K562 (cell line): Measurements from ENCODE around the gene MYO9A. TPM values are rescaled to one million over a fixed set of nuclear protein-coding genes. Genes with fewer than 3 reads are reported as not detected.

Source experiments
- ATAC-seq: fragments of 200-7000 bp; cut with Tn5 transposase; 3 replicates; pipeline ENCODE4 v1.9.1; 2020; ENCODE audit warnings: moderate library complexity
- BruUV-seq: library from RNA; stranded (reverse); fragments of 400-500 nt; replicated peaks from 2 replicates; lab custom pipeline; 2021; lab: Mats Ljungman, UMichigan
- CTCF ChIA-PET: fragments of 300-600 bp; formaldehyde crosslinking; extraction: SDS; loops from one replicate; lab custom pipeline; 2021; ENCODE audit warnings: low intra/inter-chr PET ratio; lab: Yijun Ruan, JAX
- POLR2A ChIA-PET: fragments of 300-600, 350-650 bp; sonication (Branson Sonifier 250); formaldehyde crosslinking; extraction: SDS; loops from one replicate; lab custom pipeline; 2021; ENCODE audit warnings: antibody characterized with exemption, inconsistent platforms; lab: Yijun Ruan, JAX
- DNase-seq, 4 experiments: peaks; one replicate each; pipeline versions ENCODE4 v3.0.0 to v3.0.0-alpha.2; 2011 to 2018; ENCODE audit warnings: low spot score in 3 of 4, mixed read lengths in 3 of 4; ENCODE audit errors: extremely low read depth in 1 of 4
- FAIRE-seq: peaks from 2 replicates; lab custom pipeline; 2011; peaks lifted over from hg19 to GRCh38; lab: Jason Lieb, UNC
- H2AFZ ChIP-seq: 2 replicates; pipeline ENCODE4 v1.6.0; 2011; ENCODE audit warnings: low read depth, low read length, control low read depth, inconsistent platforms
- H3K27ac ChIP-seq: fragments of 200-600 bp; 3 replicates; pipeline ENCODE4 v1.8.0; 2011; ENCODE audit warnings: low read depth, mild to moderate bottlenecking, control low read depth, inconsistent platforms, low read length, moderate library complexity, mixed read lengths; ENCODE audit errors: extremely low read depth
- H3K27me3 ChIP-seq, 2 experiments: fragments of 300-600 bp in 1 of 2; 2 replicates in 1 of 2; 3 replicates in 1 of 2; pipeline versions ENCODE4 v1.6.0 to v1.8.0; 2011; ENCODE audit warnings: inconsistent platforms in 2 of 2, low read length in 2 of 2, mild to moderate bottlenecking in 1 of 2, mixed read lengths in 1 of 2, moderate library complexity in 1 of 2; ENCODE audit not compliant: control insufficient read depth in 2 of 2, insufficient read depth in 2 of 2
- H3K36me3 ChIP-seq: fragments of 300-600 bp; 3 replicates; pipeline ENCODE4 v1.8.0; 2011; ENCODE audit warnings: mild to moderate bottlenecking, low read length, inconsistent platforms; ENCODE audit not compliant: control insufficient read depth, insufficient read depth
- H3K4me1 ChIP-seq, 2 experiments: fragments of 200-600 bp in 1 of 2; replicated peaks in 1 of 2; 2 replicates in 1 of 2; 3 replicates in 1 of 2; pipeline versions ENCODE4 v1.5.1 to v1.8.0; 2011; ENCODE audit warnings: inconsistent platforms in 2 of 2, low read length in 2 of 2, mild to moderate bottlenecking in 1 of 2, mixed read lengths in 1 of 2, moderate library complexity in 1 of 2; ENCODE audit not compliant: control insufficient read depth in 2 of 2, insufficient read depth in 2 of 2
- H3K4me2 ChIP-seq: 2 replicates; pipeline ENCODE4 v1.6.1; 2011; ENCODE audit warnings: low read length, control low read depth, inconsistent platforms, mixed read lengths; ENCODE audit not compliant: insufficient read depth
- H3K4me3 ChIP-seq: fragments of 200-600 bp; sonication (generic), shearing (Covaris generic); 2 replicates; pipeline ENCODE4 v1.5.1; 2016; ENCODE audit warnings: control low read depth, inconsistent platforms
- H3K79me2 ChIP-seq: fragments of 200-600 bp; 3 replicates; pipeline ENCODE4 v1.8.0; 2011; ENCODE audit warnings: low read length, inconsistent platforms; ENCODE audit not compliant: control insufficient read depth, insufficient read depth
- H3K9ac ChIP-seq, 2 experiments: 2 replicates each; pipeline versions ENCODE4 v1.6.0 to v1.6.1; 2011; ENCODE audit warnings: low read depth in 2 of 2, low read length in 2 of 2, control low read depth in 1 of 2, inconsistent platforms in 1 of 2, mild to moderate bottlenecking in 1 of 2, mixed read lengths in 1 of 2; ENCODE audit not compliant: insufficient read depth in 1 of 2
- H3K9me1 ChIP-seq: one replicate; pipeline ENCODE4 v1.6.0; 2011; ENCODE audit warnings: inconsistent platforms, mild to moderate bottlenecking, low read length, moderate library complexity; ENCODE audit not compliant: control insufficient read depth, insufficient read depth
- H3K9me3 ChIP-seq: replicated peaks from 2 replicates; pipeline ENCODE4 v1.5.1; 2011; ENCODE audit warnings: low read depth, low read length, inconsistent platforms; ENCODE audit not compliant: control insufficient read depth, insufficient read depth
- H4K20me1 ChIP-seq: replicated peaks from 2 replicates; pipeline ENCODE4 v1.6.1; 2011; ENCODE audit warnings: low read length, inconsistent platforms, mixed read lengths; ENCODE audit not compliant: control insufficient read depth, insufficient read depth
- CBFA2T2 ChIP-seq: fragments of 450-650 bp; conservative IDR thresholded peaks from 2 replicates; pipeline ENCODE4 v1.6.1; 2017; ENCODE audit warnings: mild to moderate bottlenecking
- CSDE1 ChIP-seq, 2 experiments: fragments of 450-650 bp; IDR thresholded peaks; 2 replicates each; pipeline ENCODE4 v1.6.1; 2016; ENCODE audit warnings: mild to moderate bottlenecking in 1 of 2
- FOXM1 ChIP-seq, 2 experiments: fragments of 450-650 bp in 1 of 2; sonication (generic) in 1 of 2; formaldehyde crosslinking in 1 of 2; IDR thresholded peaks; 2 replicates each; pipeline versions ENCODE4 v1.6.1 to v1.9.0; 2017 to 2022; ENCODE audit warnings: low read depth in 2 of 2, mild to moderate bottlenecking in 2 of 2, missing genetic modification reagents in 1 of 2, moderate library complexity in 1 of 2
- HCFC1 ChIP-seq: IDR thresholded peaks from 2 replicates; pipeline ENCODE4 v1.6.1; 2012; ENCODE audit warnings: low read depth, low read length, improper control_type of control experiment
- HIVEP1 ChIP-seq: fragments of 250-450 bp; sonication (Bioruptor Pico); IDR thresholded peaks from 2 replicates; pipeline ENCODE4 v1.4.0; 2020; ENCODE audit warnings: mild to moderate bottlenecking
- HMGN3 ChIP-seq: IDR thresholded peaks from 2 replicates; pipeline ENCODE4 v1.6.1; 2011; ENCODE audit warnings: borderline replicate concordance, low read depth, mild to moderate bottlenecking, mixed read lengths, low read length; ENCODE audit not compliant: insufficient read length; ENCODE audit errors: extremely low read depth
- JUNB ChIP-seq: fragments of 450-650 bp; formaldehyde crosslinking; conservative IDR thresholded peaks from 2 replicates; pipeline ENCODE4 v1.4.0; 2020; ENCODE audit warnings: mild to moderate bottlenecking
- MCM7 ChIP-seq, 2 experiments: fragments of 450-650 bp; IDR thresholded peaks; 2 replicates each; pipeline ENCODE4 v1.6.1; 2016 to 2018
- POLR2H ChIP-seq: IDR thresholded peaks from 2 replicates; pipeline ENCODE4 v1.6.1; 2016; ENCODE audit warnings: missing genetic modification characterization, low read depth, mild to moderate bottlenecking, control low read depth, missing compliant biosample characterization, moderate library complexity
- SMAD2 ChIP-seq: fragments of 150-350 bp; IDR thresholded peaks from 2 replicates; pipeline ENCODE4 v1.6.1; 2014; ENCODE audit warnings: low read depth, mild to moderate bottlenecking, low read length
- TARDBP ChIP-seq: fragments of 450-650 bp; IDR thresholded peaks from 2 replicates; pipeline ENCODE4 v1.6.1; 2016
- TCF3 ChIP-seq: sonication (generic); formaldehyde crosslinking; IDR thresholded peaks from 2 replicates; pipeline ENCODE4 v1.4.0; 2020; ENCODE audit warnings: mild to moderate bottlenecking, missing genetic modification reagents
- ZNF253 ChIP-seq: fragments of 250-450 bp; sonication (Bioruptor Pico); conservative IDR thresholded peaks from 2 replicates; pipeline ENCODE4 v1.6.1; 2021; ENCODE audit warnings: mild to moderate bottlenecking
- ZNF76 ChIP-seq: fragments of 250-450 bp; sonication (Bioruptor Pico); IDR thresholded peaks from 2 replicates; pipeline ENCODE4 v1.4.0; 2020; ENCODE audit warnings: mild to moderate bottlenecking, moderate library complexity, borderline replicate concordance
- WGBS: fragments of 100-300 bp; shearing (Covaris generic); methylation state at CpG from one replicate; pipeline ENCODE4 v1.1.6; 2016; ENCODE audit warnings: low coverage, mixed read lengths; ENCODE audit not compliant: insufficient coverage; ENCODE audit errors: missing lambda C conversion rate; 5-methylcytosine and 5-hydroxymethylcytosine counted together
- in situ Hi-C: fragments of 300-500 bp; cut with MboI; formaldehyde crosslinking; loops from 4 replicates; pipeline ENCODE4 v1.15.0; 2018; ENCODE audit warnings: inconsistent platforms, mixed read lengths
- intact Hi-C: fragments of 100-400 bp; cut with micrococcal nuclease; formaldehyde crosslinking; loops from 2 replicates; pipeline ENCODE4 v1.14.2; 2022
- polyA plus RNA-seq, 8 experiments: library from polyadenylated mRNA; depleted of rRNA in 4 of 8; stranded (reverse) in 5 of 8; unstranded in 3 of 8; fragments of >200 nt; fragmentation: Nextera tagmentation in 2 of 8; fragmentation: Illumina TruSeq in 1 of 8; extraction: Ambion mirVana in 2 of 8; extraction: Trizol in 1 of 8; gene quantifications; 2 replicates each; pipeline versions ENCODE4 v1.2.1 to v1.2.3, GENCODE V29; 2011 to 2014; ENCODE audit warnings: inconsistent platforms in 1 of 8, missing spikeins in 1 of 8
- total RNA-seq, 7 experiments: library from RNA; depleted of rRNA in 6 of 7; stranded (reverse); fragments of >200 nt in 6 of 7; fragmentation: Illumina TruSeq in 2 of 7; extraction: Trizol in 2 of 7; gene quantifications; 2 replicates each; pipeline versions ENCODE4 v1.2.1 to v1.2.3, GENCODE V29; 2011 to 2021; ENCODE audit warnings: low replicate concordance in 1 of 7
- TF ChIP-seq, protein P1 (sequence below): sonication (generic); formaldehyde crosslinking; IDR thresholded peaks from 2 replicates; pipeline ENCODE4 v1.8.0; 2022; ENCODE audit warnings: missing genetic modification reagents, mild to moderate bottlenecking, borderline replicate concordance
- TF ChIP-seq, protein P2 (sequence below): sonication (generic); formaldehyde crosslinking; IDR thresholded peaks from 2 replicates; pipeline ENCODE4 v1.8.0; 2022; ENCODE audit warnings: mild to moderate bottlenecking, missing genetic modification reagents
- TF ChIP-seq, protein P3 (sequence below): fragments of 250-450 bp; sonication (Bioruptor Pico); IDR thresholded peaks from 2 replicates; pipeline ENCODE4 v1.9.0; 2021; ENCODE audit warnings: mild to moderate bottlenecking
- TF ChIP-seq, protein P4 (sequence below): fragments of 450-650 bp; formaldehyde crosslinking; IDR thresholded peaks from 2 replicates; pipeline ENCODE4 v1.4.0; 2020; ENCODE audit warnings: mild to moderate bottlenecking
- TF ChIP-seq, protein P5 (sequence below): fragments of 150-350 bp; conservative IDR thresholded peaks from 2 replicates; pipeline ENCODE4 v1.6.1; 2014; ENCODE audit warnings: low read length

Gene MYO9A
- total and polyA plus RNA-seq, 9 of the 15 experiments (the other 6 are each of a cell fraction or from before 2014, with no cell fraction given): 1.9 to 15.4 (median 5.8) TPM

GRCh38 chr15:71791975-71792374 is 326.0 kb downstream of the MYO9A start:
- Histone ChIP-seq H4K20me1 (no peaks in the 10 kb centered on the region), H3K9me1 (no peaks in the 10 kb centered on the region), H3K9me3 (no peaks in the 10 kb centered on the region), H3K4me3 (no peak overlapping the region), H3K79me2 (no peaks in the 10 kb centered on the region), H3K36me3 (no peaks in the 10 kb centered on the region), H3K27ac (no peak overlapping the region), H3K27me3 (peaks cover 20 to 28% of the 10 kb centered on the region in 2 experiments), H3K4me2 (no peak overlapping the region), H3K4me1 (no peaks in the 10 kb centered on the region)
- POLR2A ChIA-PET: interaction anchor here (0.5 to 0.6 kb wide), 3 partner anchors 335 to 374 kb away, joined by 3 to 4 read pairs (median 3); no protein-coding TSS in a partner anchor
- intact Hi-C loops: no loop called here
- FAIRE-seq (no peak), DNase-seq (no peak), ATAC-seq (no peak)
- no TSS peak for BruUV-seq
- WGBS: under 1% methylated on average over 7 of the region's 7 CpGs
- in situ Hi-C loops: no loop called here
- CTCF ChIA-PET: no interaction called here
- TF ChIP-seq, protein P1, sequence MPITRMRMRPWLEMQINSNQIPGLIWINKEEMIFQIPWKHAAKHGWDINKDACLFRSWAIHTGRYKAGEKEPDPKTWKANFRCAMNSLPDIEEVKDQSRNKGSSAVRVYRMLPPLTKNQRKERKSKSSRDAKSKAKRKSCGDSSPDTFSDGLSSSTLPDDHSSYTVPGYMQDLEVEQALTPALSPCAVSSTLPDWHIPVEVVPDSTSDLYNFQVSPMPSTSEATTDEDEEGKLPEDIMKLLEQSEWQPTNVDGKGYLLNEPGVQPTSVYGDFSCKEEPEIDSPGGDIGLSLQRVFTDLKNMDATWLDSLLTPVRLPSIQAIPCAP (CRISPR knock-in tag): no peak
- TF ChIP-seq, protein P2, sequence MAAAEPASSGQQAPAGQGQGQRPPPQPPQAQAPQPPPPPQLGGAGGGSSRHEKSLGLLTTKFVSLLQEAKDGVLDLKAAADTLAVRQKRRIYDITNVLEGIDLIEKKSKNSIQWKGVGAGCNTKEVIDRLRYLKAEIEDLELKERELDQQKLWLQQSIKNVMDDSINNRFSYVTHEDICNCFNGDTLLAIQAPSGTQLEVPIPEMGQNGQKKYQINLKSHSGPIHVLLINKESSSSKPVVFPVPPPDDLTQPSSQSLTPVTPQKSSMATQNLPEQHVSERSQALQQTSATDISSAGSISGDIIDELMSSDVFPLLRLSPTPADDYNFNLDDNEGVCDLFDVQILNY (CRISPR knock-in tag): no peak
- TF ChIP-seq ZNF253 (CRISPR knock-in tag): no peak
- no peak for TF ChIP-seq CSDE1 (IDR thresholded peaks at IDR 0.05)
- no peak for TF ChIP-seq JUNB (CRISPR knock-in tag)
- no peak for TF ChIP-seq POLR2H (tag)
- TF ChIP-seq HCFC1: no peak
- no peak for TF ChIP-seq TARDBP
- no peak for TF ChIP-seq MCM7 (IDR thresholded peaks at IDR 0.05)
- TF ChIP-seq HMGN3: no peak
- no peak for TF ChIP-seq TCF3
- no peak for TF ChIP-seq HIVEP1
- TF ChIP-seq, protein P3, sequence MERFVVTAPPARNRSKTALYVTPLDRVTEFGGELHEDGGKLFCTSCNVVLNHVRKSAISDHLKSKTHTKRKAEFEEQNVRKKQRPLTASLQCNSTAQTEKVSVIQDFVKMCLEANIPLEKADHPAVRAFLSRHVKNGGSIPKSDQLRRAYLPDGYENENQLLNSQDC: no peak
- TF ChIP-seq, protein P4, sequence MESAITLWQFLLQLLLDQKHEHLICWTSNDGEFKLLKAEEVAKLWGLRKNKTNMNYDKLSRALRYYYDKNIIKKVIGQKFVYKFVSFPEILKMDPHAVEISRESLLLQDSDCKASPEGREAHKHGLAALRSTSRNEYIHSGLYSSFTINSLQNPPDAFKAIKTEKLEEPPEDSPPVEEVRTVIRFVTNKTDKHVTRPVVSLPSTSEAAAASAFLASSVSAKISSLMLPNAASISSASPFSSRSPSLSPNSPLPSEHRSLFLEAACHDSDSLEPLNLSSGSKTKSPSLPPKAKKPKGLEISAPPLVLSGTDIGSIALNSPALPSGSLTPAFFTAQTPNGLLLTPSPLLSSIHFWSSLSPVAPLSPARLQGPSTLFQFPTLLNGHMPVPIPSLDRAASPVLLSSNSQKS: no peak
- TF ChIP-seq, protein P5, sequence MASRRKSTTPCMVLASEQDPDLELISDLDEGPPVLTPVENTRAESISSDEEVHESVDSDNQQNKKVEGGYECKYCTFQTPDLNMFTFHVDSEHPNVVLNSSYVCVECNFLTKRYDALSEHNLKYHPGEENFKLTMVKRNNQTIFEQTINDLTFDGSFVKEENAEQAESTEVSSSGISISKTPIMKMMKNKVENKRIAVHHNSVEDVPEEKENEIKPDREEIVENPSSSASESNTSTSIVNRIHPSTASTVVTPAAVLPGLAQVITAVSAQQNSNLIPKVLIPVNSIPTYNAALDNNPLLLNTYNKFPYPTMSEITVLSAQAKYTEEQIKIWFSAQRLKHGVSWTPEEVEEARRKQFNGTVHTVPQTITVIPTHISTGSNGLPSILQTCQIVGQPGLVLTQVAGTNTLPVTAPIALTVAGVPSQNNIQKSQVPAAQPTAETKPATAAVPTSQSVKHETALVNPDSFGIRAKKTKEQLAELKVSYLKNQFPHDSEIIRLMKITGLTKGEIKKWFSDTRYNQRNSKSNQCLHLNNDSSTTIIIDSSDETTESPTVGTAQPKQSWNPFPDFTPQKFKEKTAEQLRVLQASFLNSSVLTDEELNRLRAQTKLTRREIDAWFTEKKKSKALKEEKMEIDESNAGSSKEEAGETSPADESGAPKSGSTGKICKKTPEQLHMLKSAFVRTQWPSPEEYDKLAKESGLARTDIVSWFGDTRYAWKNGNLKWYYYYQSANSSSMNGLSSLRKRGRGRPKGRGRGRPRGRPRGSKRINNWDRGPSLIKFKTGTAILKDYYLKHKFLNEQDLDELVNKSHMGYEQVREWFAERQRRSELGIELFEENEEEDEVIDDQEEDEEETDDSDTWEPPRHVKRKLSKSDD: no peak
- no peak for TF ChIP-seq ZNF76
- no peak for TF ChIP-seq SMAD2
- TF ChIP-seq CBFA2T2: no peak
- no peak for TF ChIP-seq FOXM1 (IDR thresholded peaks at IDR 0.05; ENCODE audit: low read depth)
- no peak for TF ChIP-seq FOXM1 (CRISPR knock-in tag; IDR thresholded peaks at IDR 0.05; ENCODE audit: low read depth)
- TF ChIP-seq, all 486 proteins: peak for 0
- no peak overlapping the region for H2AFZ ChIP-seq
- no peak overlapping the region for H3K9ac ChIP-seq
